Hepatocyte (in vitro differentiated cells): ENCODE data around the gene GDI2.

Source experiments
- EZH2 ChIP-seq: fragments of 200-600 bp; sonication (generic); IDR thresholded peaks from 2 replicates; pipeline ENCODE4 v1.6.1; 2016; ENCODE audit warnings: antibody characterized with exemption, mild to moderate bottlenecking, borderline replicate concordance
- EZH2phosphoT487 ChIP-seq: fragments of 200-600 bp; sonication (generic); IDR thresholded peaks from one replicate; pipeline ENCODE4 v1.6.1; 2018; ENCODE audit warnings: antibody characterized with exemption, mild to moderate bottlenecking, low read depth, moderate library complexity; ENCODE audit not compliant: unreplicated experiment, severe bottlenecking
- TF ChIP-seq, protein P1 (sequence below): fragments of 200-600 bp; sonication (generic); IDR thresholded peaks from 2 replicates; pipeline ENCODE4 v1.5.1; 2016; ENCODE audit warnings: antibody characterized with exemption, mild to moderate bottlenecking; ENCODE audit not compliant: poor library complexity

DNA sequence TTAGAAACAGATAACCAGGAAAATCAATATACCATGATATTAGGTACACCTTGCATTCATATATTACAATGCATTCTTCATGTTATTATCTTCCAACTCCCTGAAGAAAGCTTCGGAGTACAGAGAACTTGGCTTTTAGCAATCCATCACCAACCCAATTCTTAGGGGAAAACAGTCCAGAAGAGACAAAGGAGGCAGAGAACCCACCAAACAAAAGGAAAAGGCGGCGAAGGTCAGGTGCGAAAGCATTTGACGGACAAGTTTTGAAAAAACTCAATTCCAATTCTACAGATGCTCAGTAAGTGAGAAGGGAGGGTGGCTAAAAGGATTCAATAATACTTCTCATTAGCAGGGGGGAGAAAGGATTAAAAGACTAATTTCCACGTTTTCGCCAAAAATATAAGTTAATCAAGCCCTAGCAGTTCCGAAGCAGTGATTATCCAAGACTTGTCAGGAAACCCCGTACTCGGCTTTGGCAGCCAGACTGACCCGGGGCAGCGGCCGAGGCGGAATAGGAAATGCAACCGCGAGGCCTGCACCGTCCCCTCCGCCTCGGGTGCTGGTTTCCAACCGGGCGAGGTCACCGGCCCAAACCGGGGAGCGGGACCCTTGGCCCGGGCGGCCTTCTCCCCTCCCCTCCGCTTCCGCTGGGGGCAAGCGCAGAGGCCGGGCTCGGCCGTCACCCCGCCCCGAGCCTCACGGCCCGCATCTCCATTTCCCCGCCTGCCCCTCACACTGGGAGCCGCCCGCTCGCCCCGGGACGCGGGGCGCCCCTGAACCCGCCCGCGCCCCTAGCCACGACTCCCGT is 747 bp downstream of the GDI2 start:
- TF ChIP-seq, protein P1, sequence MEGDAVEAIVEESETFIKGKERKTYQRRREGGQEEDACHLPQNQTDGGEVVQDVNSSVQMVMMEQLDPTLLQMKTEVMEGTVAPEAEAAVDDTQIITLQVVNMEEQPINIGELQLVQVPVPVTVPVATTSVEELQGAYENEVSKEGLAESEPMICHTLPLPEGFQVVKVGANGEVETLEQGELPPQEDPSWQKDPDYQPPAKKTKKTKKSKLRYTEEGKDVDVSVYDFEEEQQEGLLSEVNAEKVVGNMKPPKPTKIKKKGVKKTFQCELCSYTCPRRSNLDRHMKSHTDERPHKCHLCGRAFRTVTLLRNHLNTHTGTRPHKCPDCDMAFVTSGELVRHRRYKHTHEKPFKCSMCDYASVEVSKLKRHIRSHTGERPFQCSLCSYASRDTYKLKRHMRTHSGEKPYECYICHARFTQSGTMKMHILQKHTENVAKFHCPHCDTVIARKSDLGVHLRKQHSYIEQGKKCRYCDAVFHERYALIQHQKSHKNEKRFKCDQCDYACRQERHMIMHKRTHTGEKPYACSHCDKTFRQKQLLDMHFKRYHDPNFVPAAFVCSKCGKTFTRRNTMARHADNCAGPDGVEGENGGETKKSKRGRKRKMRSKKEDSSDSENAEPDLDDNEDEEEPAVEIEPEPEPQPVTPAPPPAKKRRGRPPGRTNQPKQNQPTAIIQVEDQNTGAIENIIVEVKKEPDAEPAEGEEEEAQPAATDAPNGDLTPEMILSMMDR: no peak
- TF ChIP-seq EZH2 (no peak), EZH2phosphoT487 (no peak)
